Right ventricle myocardium inferior (tissue), 1 donor: ENCODE data around the gene CDH6. TPM values are rescaled to one million over a fixed set of nuclear protein-coding genes. Genes with fewer than 3 reads are reported as not detected.
A peak's percentile ranks its signal among the peaks of the same experiment; 100 is the strongest.
"Not testable (repeated sequence)": the region's sequence is repeated elsewhere in the genome, so short reads cannot be mapped to it uniquely, and the experiment has no call there.

ENCODE experiments used
- ATAC-seq: fragments of 200-7000 bp; cut with Tn5 transposase; one replicate; pipeline ENCODE4 v1.9.1; 2020; ENCODE audit warnings: mild to moderate bottlenecking, moderate library complexity
- DNase-seq: peaks from one replicate; pipeline ENCODE4 v3.0.0; 2021; ENCODE audit errors: missing footprints
- intact Hi-C: fragments of 100-400 bp; cut with DNase I; formaldehyde crosslinking; loops from one replicate; pipeline ENCODE4 v1.11.0; 2022
- total RNA-seq: library from RNA; stranded (reverse); fragmentation: NEBNext Ultra II Directional; extraction: Animal tissue kit (Norgen Biotek cat#: 25700); gene quantifications from one replicate; pipeline ENCODE4 v1.2.1, GENCODE V29; 2021
- donor health status: DM: no; HTN: yes; CAD: no; lungs with severe emphysema.

CDH6 gene
- total RNA-seq, 1 donor from 2014 or later: 3.3 TPM

DNA sequence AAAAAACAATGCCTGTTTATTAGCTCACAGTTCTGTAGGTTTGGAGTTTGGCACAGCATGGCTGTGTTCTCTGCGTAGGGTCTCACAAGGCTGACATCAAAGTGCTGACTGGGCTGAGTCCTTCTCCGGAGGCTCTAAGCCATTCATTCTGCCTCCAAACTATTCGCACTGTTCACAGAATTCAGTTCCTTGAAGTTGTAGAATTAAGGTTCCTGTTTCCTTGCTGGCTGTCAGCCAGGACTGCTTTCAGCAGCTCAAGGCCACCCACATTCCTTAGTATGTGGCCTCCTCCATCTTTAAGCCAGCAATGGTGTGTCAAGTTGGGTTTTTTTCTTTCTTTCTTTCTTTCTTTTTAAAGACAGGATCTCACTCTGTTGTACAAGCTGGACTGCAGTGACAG lies 161.9 kb downstream of the CDH6 start:
- no peak for DNase-seq
- intact Hi-C loops: no loop called here
- no peak for ATAC-seq

DNA sequence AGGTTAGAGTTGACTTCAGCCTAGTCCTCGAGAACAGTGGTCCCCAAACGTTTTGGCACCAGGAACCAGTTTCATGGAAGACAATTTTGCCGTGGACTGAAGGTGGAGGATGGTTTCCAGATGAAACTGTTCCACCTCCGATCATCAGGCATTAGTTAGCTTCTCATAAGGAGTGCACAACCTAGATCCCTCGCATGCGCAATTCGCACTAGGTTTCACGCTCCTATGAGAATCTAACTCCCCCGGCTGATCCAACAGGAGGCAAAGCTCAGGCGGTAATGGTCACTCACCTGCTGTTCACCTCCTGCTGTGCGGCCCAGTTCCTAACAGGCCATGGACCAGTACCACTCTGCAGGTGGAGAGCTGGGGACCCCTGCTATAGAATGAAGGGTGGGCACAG lies 163.6 kb downstream of the CDH6 start:
- ATAC-seq (no peak), DNase-seq (no peak)
- intact Hi-C loops: no loop called here

DNA sequence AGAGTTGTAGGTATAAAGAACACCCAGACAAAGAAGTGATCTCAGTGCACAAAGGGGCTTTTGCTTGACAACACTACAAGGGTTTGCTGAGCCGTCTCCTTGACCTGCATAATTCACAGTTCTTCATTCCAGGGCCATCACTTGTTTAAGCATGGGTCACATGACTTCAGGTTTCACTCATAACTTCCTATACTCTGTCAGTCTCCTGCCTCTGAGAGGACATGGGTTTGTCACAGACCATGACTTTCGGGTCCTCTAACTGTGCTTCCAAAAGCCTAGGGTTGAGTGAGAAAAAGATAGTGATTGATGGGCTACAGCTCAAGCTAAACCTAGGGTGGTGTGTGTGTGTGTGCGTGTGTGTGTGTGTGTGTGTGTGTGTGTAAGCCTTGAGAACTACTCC lies 166.4 kb downstream of the CDH6 start:
- ATAC-seq: no peak
- intact Hi-C loops: no loop called here
- no peak for DNase-seq

DNA sequence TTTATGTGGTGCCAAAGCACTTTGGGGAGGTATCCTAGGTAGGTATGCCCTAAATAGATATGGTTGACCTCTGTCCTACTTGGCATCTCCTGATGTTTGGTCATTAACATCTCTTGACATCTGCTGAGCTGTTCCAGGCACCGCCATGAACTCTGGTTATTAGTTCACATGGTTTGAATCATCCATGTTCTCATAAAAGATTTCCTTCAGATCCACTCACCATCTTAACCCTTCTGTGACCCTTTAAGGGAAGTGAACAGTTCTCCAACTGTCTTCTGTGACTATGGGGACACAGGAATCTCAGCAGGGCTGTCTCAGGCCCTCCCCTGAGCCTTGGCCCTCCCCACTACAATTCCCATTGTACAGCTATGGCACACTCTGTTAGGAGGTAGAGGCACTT lies 167.7 kb downstream of the CDH6 start:
- DNase-seq (no peak), ATAC-seq (peak; percentile 42)
- intact Hi-C loops: no loop called here

DNA sequence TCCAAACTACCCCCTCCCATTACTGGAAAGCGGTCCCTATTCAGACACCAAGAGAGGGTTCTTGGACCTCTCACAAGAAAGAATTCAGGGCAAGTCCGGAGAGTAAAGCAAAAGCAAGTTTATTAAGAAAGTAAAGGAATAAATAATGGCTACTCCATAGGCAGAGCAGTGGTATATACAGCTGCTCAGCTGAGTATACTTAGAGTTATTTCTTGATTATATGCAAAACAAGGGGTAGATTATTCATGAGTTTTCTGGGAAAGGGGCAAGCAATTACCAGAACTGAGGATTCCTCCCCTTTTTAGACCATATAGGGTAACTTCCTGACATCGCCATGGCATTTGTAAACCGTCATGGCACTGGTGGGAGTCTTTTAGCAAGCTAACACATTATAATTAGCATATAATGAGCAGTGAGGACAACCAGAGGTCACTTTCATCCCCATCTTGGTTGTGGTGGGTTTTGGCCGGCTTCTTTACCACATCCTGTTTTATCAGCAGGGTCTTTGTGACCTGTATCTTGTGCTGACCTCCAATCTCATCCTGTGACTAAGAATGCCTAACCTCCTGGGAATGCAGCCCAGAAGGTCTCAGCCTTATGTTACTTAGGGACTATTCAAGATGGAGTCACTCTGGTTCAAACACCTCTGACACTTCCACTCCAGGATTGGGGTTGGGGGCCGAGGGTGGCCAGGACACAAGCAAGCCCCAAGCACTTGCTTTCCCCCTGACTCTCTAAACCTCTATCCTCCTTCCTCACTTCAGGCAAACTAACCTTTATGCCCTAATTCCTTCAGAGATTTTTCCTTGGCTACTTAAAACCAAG lies 168.4 kb downstream of the CDH6 start:
- intact Hi-C loops, DNase-seq: not testable (repeated sequence)

DNA sequence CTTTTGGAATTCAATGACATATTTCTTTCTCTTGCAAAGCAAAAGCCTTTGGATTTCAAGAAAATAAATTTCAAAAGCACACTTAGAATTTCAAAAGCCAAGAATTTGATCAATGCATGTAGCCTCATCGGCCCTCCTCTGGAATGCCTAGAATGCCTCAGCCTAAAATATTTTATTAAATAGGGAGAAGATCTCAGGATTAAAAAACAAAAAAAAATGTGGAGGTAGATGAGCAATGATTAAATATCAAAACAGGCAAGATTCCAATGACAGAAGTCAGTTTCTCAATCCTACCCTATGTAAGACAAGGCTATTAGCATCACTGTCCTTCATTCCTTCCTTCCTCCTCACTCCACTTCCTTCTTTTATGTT lies 169.0 kb downstream of the CDH6 start:
- intact Hi-C loops: no loop called here
- no peak for ATAC-seq
- no peak for DNase-seq

More for the DNA sequence above, 168.4 kb downstream of the CDH6 start:
- ATAC-seq: not testable (repeated sequence)

DNA sequence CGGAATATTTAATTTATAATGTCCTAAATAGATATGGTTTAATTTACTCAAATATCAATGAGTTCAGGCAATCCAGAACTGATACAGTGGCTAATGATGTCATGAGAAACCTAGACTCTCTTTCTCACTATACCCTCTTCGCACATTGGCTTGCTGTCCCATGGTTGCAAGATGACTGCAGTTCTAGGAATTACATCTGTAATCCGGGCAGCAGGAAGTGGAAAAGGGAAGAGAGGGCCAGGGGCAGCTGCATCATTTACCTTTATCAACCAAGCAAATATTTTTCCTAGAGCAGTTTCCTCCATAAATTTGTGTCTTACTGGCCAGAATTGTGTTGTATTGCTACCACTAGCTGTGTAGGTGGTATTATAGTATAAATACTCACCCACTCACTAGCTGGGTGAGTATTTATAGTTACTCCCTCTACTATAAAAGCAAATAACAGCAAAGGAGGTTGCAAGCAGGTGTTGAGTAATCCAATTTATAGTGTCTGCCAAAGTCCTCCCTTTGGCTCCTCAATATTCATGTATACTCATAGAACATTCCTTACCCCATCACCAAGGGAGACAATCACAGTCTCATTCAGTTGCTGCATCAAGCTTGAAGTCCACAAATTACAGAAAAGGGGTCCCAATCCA lies 169.6 kb downstream of the CDH6 start:
- intact Hi-C loops: no loop called here
- DNase-seq: no peak
- ATAC-seq: no peak

DNA sequence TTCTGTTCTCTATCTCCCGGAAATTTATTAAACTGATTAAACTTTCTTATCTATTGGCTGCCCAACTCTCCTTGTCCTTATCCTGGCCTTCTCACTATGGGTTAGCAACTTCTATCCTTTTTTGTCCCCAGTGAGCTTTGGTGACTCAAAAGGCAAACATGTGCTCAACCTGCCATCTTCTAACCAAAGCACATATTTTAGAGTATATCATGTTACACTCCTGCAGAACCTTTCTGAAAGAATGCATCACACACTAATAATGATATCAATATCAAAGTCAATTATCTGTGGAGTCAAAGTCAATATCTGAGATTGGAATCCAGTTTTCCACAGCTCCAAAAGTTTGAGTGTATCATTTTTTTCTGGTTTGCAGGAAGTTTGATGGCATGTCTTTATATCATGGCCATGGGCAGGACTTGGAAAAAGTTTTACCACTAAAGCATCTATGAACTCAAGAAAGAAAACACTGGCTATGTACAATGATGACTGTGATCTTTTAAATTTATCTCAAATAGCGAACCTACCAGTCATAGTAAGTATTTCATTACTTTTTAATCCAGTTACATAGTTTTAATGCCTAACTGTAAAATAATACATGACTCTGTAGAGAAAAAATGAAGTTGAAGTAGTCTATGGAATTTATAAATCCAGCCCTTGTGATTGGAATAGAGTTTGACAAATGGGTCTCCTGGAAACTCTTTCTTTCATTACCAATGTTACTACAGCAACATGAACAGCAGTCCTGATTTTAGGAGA lies 171.6 kb downstream of the CDH6 start:
- ATAC-seq (no peak), DNase-seq (no peak)
- intact Hi-C loops: no loop called here

DNA sequence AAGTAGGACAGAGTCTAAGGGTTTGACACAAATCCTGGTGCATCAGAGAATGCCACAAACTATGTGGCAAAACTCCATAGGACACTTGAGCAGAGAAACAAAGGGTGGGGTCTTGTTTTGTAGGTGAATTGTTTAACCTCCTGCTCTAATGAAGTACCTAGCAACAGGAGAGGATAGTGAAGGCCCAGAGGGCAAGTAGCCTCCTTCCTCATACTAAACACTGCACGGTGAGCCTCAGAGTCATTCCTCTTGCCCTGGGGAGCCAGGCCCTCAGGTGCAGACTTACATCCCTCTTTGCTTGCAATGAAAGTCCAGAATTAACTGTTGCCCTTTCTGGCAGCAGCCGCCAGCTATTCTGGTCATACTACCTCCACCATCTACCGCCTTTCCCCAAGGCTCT lies 172.3 kb downstream of the CDH6 start:
- intact Hi-C loops: no loop called here
- ATAC-seq: no peak

DNA sequence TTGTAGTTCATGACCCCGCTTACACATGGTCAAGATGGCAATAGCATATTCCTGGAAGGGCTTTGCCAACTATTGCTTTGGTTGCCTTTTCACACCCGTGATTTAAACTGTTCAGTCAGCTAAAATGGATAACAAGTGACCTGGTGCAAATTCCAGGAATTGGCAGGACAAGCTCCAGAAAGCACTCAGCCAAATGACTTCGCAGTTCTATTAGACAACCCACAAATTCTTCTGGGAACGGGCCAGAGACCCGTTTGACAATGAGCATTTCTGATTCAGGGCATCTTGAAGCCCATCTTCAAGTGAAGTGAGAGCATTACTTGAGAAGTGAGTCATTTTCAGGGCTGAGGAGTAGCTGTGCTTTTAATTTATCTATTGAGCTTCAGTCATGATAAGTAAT lies 173.5 kb downstream of the CDH6 start:
- ATAC-seq (no peak), DNase-seq (no peak)
- intact Hi-C loops: no loop called here

More for the DNA sequence above, 172.3 kb downstream of the CDH6 start:
- DNase-seq: no peak

DNA sequence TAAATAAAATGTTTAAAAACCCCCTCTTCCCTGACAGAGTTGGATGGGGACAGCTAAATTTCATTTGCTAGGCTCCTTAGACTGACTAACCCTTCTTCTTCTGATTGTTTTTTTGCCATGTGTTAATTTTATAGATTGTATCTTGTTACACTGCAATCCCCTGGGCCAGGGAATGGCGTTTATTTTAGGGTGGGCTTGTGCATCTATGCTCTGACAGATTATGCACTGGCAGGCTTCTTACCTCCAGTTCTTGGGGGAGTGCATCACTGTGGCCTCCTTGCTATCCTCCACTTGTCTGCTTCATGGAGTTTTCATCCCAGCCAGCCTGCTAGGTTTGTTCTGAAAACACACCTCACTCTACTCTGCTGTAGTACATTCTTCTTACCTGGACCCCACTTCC lies 178.6 kb downstream of the CDH6 start:
- intact Hi-C loops: no loop called here
- DNase-seq: no peak
- ATAC-seq: no peak

DNA sequence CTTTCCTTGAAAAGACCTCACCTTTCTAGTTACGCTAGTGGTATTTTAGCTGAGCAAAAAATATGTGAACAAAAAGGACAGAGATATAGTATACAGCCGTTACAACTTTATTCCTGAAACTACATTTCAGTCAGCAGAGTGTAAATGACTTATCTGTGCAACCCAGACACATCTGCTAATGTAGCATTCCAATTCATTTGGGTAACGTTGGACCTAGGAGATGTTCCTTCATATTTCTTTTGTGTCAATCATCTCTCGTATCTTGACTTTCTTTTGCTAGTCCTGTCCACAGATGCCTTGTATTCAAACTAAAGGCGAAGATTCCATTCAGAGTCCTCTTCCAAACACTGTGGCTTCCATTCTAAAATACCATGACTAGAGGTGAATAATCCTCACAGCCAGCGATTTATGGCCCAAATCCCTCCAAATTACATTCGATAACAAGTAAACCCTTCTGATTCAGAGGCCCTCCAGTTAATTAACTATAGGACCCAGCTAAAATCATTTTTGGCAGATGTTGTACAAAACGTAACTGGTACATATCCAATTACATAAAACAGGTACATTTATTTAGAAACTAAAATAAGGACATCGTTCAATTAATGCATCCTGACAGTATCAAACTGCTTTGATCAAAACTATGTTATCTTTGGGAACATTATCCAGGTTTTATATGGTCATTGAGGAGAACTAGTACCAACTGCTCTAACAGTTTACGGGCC lies 182.7 kb downstream of the CDH6 start:
- intact Hi-C loops: no loop called here
- ATAC-seq (no peak), DNase-seq (no peak)

DNA sequence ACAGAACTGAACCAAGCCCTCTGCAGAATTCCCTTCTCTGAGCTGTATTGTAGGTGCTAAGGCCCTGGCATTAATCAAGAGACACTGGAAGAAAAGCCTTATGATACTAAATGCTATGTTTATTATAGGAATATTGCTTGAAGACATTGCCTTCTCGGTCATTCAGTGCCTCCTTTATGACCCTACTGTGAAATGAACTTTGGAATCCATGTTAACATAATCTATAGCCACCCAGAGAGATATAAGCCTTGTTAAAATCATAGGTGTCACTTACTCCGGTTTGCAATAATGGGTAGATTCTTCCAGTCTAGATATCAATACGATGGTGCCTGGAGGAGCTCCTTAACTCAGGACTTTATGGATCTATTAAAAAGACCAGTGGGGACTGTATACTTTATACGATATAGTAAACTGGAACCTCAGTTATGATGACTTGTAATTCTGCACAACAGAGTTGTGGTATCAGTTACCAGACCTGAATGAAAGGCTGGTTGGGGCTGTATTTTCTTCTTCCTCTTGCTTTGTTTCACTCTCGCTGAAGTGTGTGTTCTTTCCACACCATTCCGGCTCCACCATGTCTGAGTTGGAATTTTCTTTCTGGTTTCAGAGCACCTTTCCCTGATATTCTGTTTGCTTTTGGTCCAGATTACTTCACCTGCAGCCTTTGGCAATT lies 183.9 kb downstream of the CDH6 start:
- DNase-seq (no peak), ATAC-seq (no peak)
- intact Hi-C loops: no loop called here

DNA sequence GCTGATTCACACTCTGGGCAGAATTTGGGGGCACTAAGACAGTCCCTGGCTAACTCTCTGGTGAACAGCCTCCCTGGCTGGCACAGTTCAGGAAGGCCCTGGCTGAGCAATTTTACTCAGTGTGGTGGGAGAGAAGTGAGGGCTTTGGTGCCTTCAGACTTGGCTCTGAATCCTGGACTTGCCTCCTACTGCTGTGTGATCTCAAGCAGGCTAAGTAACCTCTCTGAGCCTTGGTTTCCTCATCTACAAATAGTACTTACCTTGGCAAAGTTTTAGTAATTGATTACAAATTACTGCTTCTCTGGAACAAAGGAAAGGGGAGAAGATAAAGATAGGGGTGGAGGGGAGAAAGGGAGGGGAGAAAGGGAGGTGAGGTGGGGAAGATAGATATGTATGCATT lies 184.7 kb downstream of the CDH6 start:
- DNase-seq: no peak
- ATAC-seq: no peak
- intact Hi-C loops: no loop called here
